GM12878 (cell line): ENCODE results near the gene NKAIN2.

ENCODE experiments used
- CREM ChIP-seq: IDR thresholded peaks from 2 replicates; pipeline ENCODE4 v1.6.1; 2014; ENCODE audit warnings: antibody characterized with exemption, low read depth
- CTCF ChIP-seq, 3 experiments: IDR thresholded peaks in 2 of 3; conservative IDR thresholded peaks in 1 of 3; 2 replicates each; pipeline ENCODE4 v1.5.1; 2011; ENCODE audit warnings: low read depth in 3 of 3, low read length in 3 of 3, mild to moderate bottlenecking in 3 of 3, control low read depth in 2 of 3, moderate library complexity in 2 of 3, inconsistent platforms in 1 of 3, mixed read lengths in 1 of 3; ENCODE audit not compliant: control insufficient read depth in 2 of 3, insufficient read depth in 1 of 3; ENCODE audit errors: extremely low read depth in 1 of 3
- EZH2 ChIP-seq: IDR thresholded peaks from 2 replicates; pipeline ENCODE4 v1.6.1; 2012; ENCODE audit warnings: low read depth, mild to moderate bottlenecking, control low read depth, inconsistent platforms, low read length, borderline replicate concordance; ENCODE audit not compliant: control insufficient read depth
- HDAC2 ChIP-seq: fragments of 200-600 bp; sonication (generic); IDR thresholded peaks from 2 replicates; pipeline ENCODE4 v1.6.1; 2017
- POLR2A ChIP-seq: IDR thresholded peaks from 2 replicates; pipeline ENCODE4 v1.6.1; 2011; ENCODE audit warnings: low read depth, mild to moderate bottlenecking, low read length
- SIX5 ChIP-seq: IDR thresholded peaks from 2 replicates; pipeline ENCODE4 v1.6.1; 2011; ENCODE audit warnings: mild to moderate bottlenecking, low read depth, low read length, moderate library complexity; ENCODE audit not compliant: severe bottlenecking
- SP1 ChIP-seq: IDR thresholded peaks from one replicate; pipeline ENCODE4 v1.6.1; 2011; ENCODE audit warnings: low read depth, low read length
- YY1 ChIP-seq: IDR thresholded peaks from 2 replicates; pipeline ENCODE4 v1.6.1; 2011; ENCODE audit warnings: low read depth, mild to moderate bottlenecking, low read length

GRCh38 chr6:124319410-124319809 is 515.7 kb downstream of the NKAIN2 start:
- TF ChIP-seq CREM (no peak), CTCF (IDR thresholded peaks at IDR 0.05 in 2 of 3, conservative IDR thresholded peaks at IDR 0.05 in 1 of 3; ENCODE audit: control insufficient read depth in 2 of 3, extremely low read depth in 1 of 3, insufficient read depth in 1 of 3, low read depth in 3 of 3, low read length in 3 of 3) (no peak), YY1 (no peak), EZH2 (no peak), POLR2A (no peak), HDAC2 (no peak), SP1 (no peak), SIX5 (no peak)
